B cell (primary cell): ENCODE data around the gene MAPRE3. TPM values are rescaled to one million over a fixed set of nuclear protein-coding genes. Genes with fewer than 3 reads are reported as not detected.
A peak's percentile ranks its signal among the peaks of the same experiment; 100 is the strongest.

ENCODE experiments used
- ATAC-seq: fragments of 200-7000 bp; cut with Tn5 transposase; one replicate; pipeline ENCODE4 v1.10.0; 2021; ENCODE audit warnings: low read depth, mild to moderate bottlenecking, moderate number of reproducible peaks, moderate library complexity
- CTCF ChIA-PET: fragments of 350-600 bp; sonication (Branson Sonifier 250); formaldehyde crosslinking; loops from one replicate; lab custom pipeline; 2021; ENCODE audit warnings: antibody characterized with exemption, inconsistent platforms; lab: Charles Lee
- POLR2A ChIA-PET: fragments of 350-600 bp; sonication (Branson Sonifier 250); formaldehyde crosslinking; loops from one replicate; lab custom pipeline; 2021; ENCODE audit warnings: antibody characterized with exemption; lab: Charles Lee
- DNase-seq: peaks from one replicate; pipeline ENCODE4 v3.0.0; 2013
- H2AFZ ChIP-seq: 2 replicates; pipeline ENCODE4 v1.6.1; 2012; ENCODE audit warnings: mild to moderate bottlenecking, low read depth, low read length; ENCODE audit not compliant: insufficient read depth, poor library complexity, severe bottlenecking
- H3K27ac ChIP-seq, 2 donors: 1 replicate in 1 of 2; 2 replicates in 1 of 2; pipeline ENCODE4 v1.5.1; 2012 to 2013; ENCODE audit warnings: low read length in 2 of 2, mild to moderate bottlenecking in 2 of 2, moderate library complexity in 1 of 2
- H3K27me3 ChIP-seq, 4 experiments: fragments of 200-600 bp in 1 of 4; sonication (generic) in 1 of 4; replicated peaks in 1 of 4; 1 replicate in 2 of 4; 2 replicates in 2 of 4; pipeline versions ENCODE4 v1.6.1 to v1.7.0; 2013 to 2016; ENCODE audit warnings: low read length in 3 of 4, mild to moderate bottlenecking in 2 of 4, mixed read lengths in 1 of 4, moderate library complexity in 1 of 4; ENCODE audit not compliant: insufficient read depth in 4 of 4, control insufficient read depth in 3 of 4; ENCODE audit errors: control extremely low read depth in 1 of 4
- H3K36me3 ChIP-seq, 2 experiments: replicated peaks in 1 of 2; 1 replicate in 1 of 2; 2 replicates in 1 of 2; pipeline versions ENCODE4 v1.6.1 to v1.7.1; 2013; ENCODE audit warnings: low read length in 1 of 2; ENCODE audit not compliant: insufficient read depth in 2 of 2, control insufficient read depth in 1 of 2; ENCODE audit errors: control extremely low read depth in 1 of 2, extremely low read depth in 1 of 2
- H3K4me1 ChIP-seq, 2 donors: fragments of 200-600 bp in 1 of 2; sonication (generic) in 1 of 2; 1 replicate in 1 of 2; 2 replicates in 1 of 2; pipeline versions ENCODE4 v1.5.1 to v1.6.1; 2013 to 2017; ENCODE audit warnings: low read length in 2 of 2; ENCODE audit not compliant: control insufficient read depth in 2 of 2, insufficient read depth in 2 of 2
- H3K4me2 ChIP-seq: replicated peaks from 2 replicates; pipeline ENCODE3; 2012; ENCODE audit warnings: mild to moderate bottlenecking, low read depth, low read length; ENCODE audit not compliant: poor library complexity, severe bottlenecking
- H3K4me3 ChIP-seq, 5 experiments: fragments of 200-600 bp in 1 of 5; sonication (generic) in 1 of 5; 1 replicate in 3 of 5; 2 replicates in 2 of 5; pipeline versions ENCODE4 v1.5.1 to v1.7.0; 2011 to 2016; ENCODE audit warnings: low read length in 4 of 5, mild to moderate bottlenecking in 4 of 5, low read depth in 2 of 5, control low read depth in 1 of 5, moderate library complexity in 1 of 5; ENCODE audit not compliant: insufficient read depth in 1 of 5; ENCODE audit errors: control extremely low read depth in 1 of 5, extremely low read depth in 1 of 5
- H3K79me2 ChIP-seq: fragments of 200-600 bp; sonication (generic); one replicate; pipeline ENCODE4 v1.6.0; 2016; ENCODE audit warnings: low read length; ENCODE audit not compliant: control insufficient read depth, insufficient read depth
- H3K9ac ChIP-seq: fragments of 200-600 bp; sonication (generic); 2 replicates; pipeline ENCODE4 v1.6.1; 2017; ENCODE audit warnings: mild to moderate bottlenecking, low read length, moderate library complexity
- H3K9me3 ChIP-seq, 3 donors: one replicate each; pipeline versions ENCODE4 v1.6.1 to v1.7.1; 2013; ENCODE audit warnings: low read length in 2 of 3; ENCODE audit not compliant: control insufficient read depth in 2 of 3, insufficient read depth in 1 of 3; ENCODE audit errors: control extremely low read depth in 1 of 3
- H4K20me1 ChIP-seq: 2 replicates; pipeline ENCODE4 v1.6.0; 2012; ENCODE audit warnings: mild to moderate bottlenecking, low read length; ENCODE audit not compliant: insufficient read depth, control insufficient read depth, poor library complexity, severe bottlenecking
- H3K27ac Mint-ChIP-seq: one replicate; pipeline ENCODE4 v1.8.0; 2021; ENCODE audit warnings: mixed read lengths
- H3K27me3 Mint-ChIP-seq: one replicate; pipeline ENCODE4 v1.8.0; 2021; ENCODE audit warnings: mixed read lengths
- H3K4me1 Mint-ChIP-seq: one replicate; pipeline ENCODE4 v1.8.0; 2021; ENCODE audit warnings: mixed read lengths
- H3K4me3 Mint-ChIP-seq: one replicate; pipeline ENCODE4 v1.8.0; 2021; ENCODE audit warnings: mixed read lengths
- H3K9me3 Mint-ChIP-seq: one replicate; pipeline ENCODE4 v1.8.0; 2022; ENCODE audit warnings: mixed read lengths; ENCODE audit not compliant: insufficient read depth
- EZH2 ChIP-seq: IDR thresholded peaks from 2 replicates; pipeline ENCODE4 v1.6.1; 2012; ENCODE audit warnings: borderline replicate concordance, low read depth, mild to moderate bottlenecking, moderate library complexity, low read length; ENCODE audit not compliant: insufficient read depth, poor library complexity, severe bottlenecking
- WGBS: methylation state at CpG from one replicate; pipeline ENCODE4 v1.1.5; 2013; ENCODE audit warnings: missing lambda C conversion rate; ENCODE audit not compliant: insufficient coverage; 5-methylcytosine and 5-hydroxymethylcytosine counted together
- intact Hi-C: fragments of 100-400 bp; cut with micrococcal nuclease; formaldehyde crosslinking; loops from one replicate; pipeline ENCODE4 v1.10.0; 2022
- polyA plus RNA-seq: library from polyadenylated mRNA; depleted of rRNA; stranded (reverse); fragments of >200 nt; gene quantifications from 2 replicates; pipeline ENCODE4 v1.2.3, GENCODE V29; 2012
- total RNA-seq, 2 donors: library from RNA; stranded (reverse); fragments of 120-200 nt in 1 of 2; gene quantifications; 1 replicate in 1 of 2; 2 replicates in 1 of 2; pipeline versions ENCODE4 v1.2.3 to v1.2.4, GENCODE V29; 2013 to 2022
- TF ChIP-seq, protein P1 (sequence below): fragments of 200-600 bp; IDR thresholded peaks from one replicate; pipeline ENCODE4 v1.8.0; 2022; ENCODE audit warnings: antibody characterized with exemption, mild to moderate bottlenecking

MAPRE3 gene
- total and polyA plus RNA-seq, 2 donors (not counting 1 experiment from before 2014, with no cell fraction given): 5.4 to 9.8 TPM

DNA sequence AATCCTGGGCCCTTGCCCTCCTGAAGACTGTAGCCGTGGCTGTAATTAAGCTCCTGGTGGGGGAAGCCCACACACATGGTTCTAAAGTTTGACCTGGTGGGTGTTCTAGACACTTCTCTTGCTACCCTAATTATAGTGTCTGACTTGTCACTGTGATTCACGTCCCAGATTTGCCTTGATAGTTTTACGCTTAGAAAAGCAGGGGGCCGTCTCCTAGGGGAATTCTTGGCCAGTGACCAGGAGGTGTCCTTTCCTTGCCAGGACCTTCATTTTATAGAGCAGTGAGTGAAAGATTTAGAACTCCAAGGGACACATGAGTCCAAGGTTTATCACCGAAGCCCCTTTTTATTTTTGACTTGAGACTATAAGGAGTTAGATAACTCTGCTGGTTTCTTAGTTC is 71.3 kb downstream of the MAPRE3 start:
- Histone ChIP-seq H4K20me1 (peaks cover 11% of the 10 kb centered on the region), H3K36me3 (peaks cover 1 to 45% of the 10 kb centered on the region in 2 experiments), H2AFZ (no peak overlapping the region), H3K4me2 (peak overlapping the region; percentile 66), H3K27me3 (no peaks in the 10 kb centered on the region), H3K9me3 (no peaks in the 10 kb centered on the region), H3K27ac (peak overlapping the region; percentile 83 to 92), H3K79me2 (no peaks in the 10 kb centered on the region), H3K4me1 (peaks cover 28 to 37% of the 10 kb centered on the region in 2 donors), H3K4me3 (peak overlapping the region in 3 of 5 experiments; percentile 10 to 51 (median 28)), H3K9ac (peak overlapping the region; percentile 16)
- ATAC-seq (peak; percentile 39), DNase-seq (no peak)
- H3K4me3 Mint-ChIP-seq: peak overlapping the region; percentile 75
- 12% methylated on average over 3 of the region's 5 CpGs for WGBS
- H3K4me1 Mint-ChIP-seq: peaks cover 29% of the 10 kb centered on the region
- ChIA-PET POLR2A (interaction anchor here (0.6 to 2.9 kb wide), 4 partner anchors 9 to 353 kb away, joined by 3 to 24 read pairs (median 3); partner anchors contain the start of gene AGBL5), CTCF (interaction anchor here (1.0 to 1.7 kb wide), 3 partner anchors 9 to 40 kb away, joined by 3 to 10 read pairs (median 4); partner anchors contain the start of gene AGBL5)
- no peak for TF ChIP-seq EZH2
- TF ChIP-seq, protein P1, sequence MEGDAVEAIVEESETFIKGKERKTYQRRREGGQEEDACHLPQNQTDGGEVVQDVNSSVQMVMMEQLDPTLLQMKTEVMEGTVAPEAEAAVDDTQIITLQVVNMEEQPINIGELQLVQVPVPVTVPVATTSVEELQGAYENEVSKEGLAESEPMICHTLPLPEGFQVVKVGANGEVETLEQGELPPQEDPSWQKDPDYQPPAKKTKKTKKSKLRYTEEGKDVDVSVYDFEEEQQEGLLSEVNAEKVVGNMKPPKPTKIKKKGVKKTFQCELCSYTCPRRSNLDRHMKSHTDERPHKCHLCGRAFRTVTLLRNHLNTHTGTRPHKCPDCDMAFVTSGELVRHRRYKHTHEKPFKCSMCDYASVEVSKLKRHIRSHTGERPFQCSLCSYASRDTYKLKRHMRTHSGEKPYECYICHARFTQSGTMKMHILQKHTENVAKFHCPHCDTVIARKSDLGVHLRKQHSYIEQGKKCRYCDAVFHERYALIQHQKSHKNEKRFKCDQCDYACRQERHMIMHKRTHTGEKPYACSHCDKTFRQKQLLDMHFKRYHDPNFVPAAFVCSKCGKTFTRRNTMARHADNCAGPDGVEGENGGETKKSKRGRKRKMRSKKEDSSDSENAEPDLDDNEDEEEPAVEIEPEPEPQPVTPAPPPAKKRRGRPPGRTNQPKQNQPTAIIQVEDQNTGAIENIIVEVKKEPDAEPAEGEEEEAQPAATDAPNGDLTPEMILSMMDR: no peak
- peak overlapping the region; percentile 97 for H3K27ac Mint-ChIP-seq
- intact Hi-C loops: loop anchor here (1.0 kb wide), 2 partner anchors 9 kb away; partner anchors contain the start of gene TMEM214
- H3K27me3 Mint-ChIP-seq: no peaks in the 10 kb centered on the region
- H3K9me3 Mint-ChIP-seq: no peaks in the 10 kb centered on the region

GRCh38 chr2:27042159-27042661 is 71.8 kb downstream of the MAPRE3 start:
- ATAC-seq: peak; percentile 99
- peak; percentile 93 for DNase-seq
- TF ChIP-seq, protein P1: no peak
- TF ChIP-seq EZH2: no peak
- peak overlapping the region; percentile 39 for H3K9ac ChIP-seq
- peaks cover 28 to 37% of the 10 kb centered on the region in 2 donors for H3K4me1 ChIP-seq
- H3K27me3 ChIP-seq: no peaks in the 10 kb centered on the region
- H3K36me3 ChIP-seq: peaks cover 0 to 41% of the 10 kb centered on the region in 2 experiments
- no peaks in the 10 kb centered on the region for H3K79me2 ChIP-seq
- no peaks in the 10 kb centered on the region for H3K9me3 ChIP-seq
- H3K9me3 Mint-ChIP-seq: no peaks in the 10 kb centered on the region
- CTCF ChIA-PET: interaction anchor here (1.7 kb wide), 1 partner anchor 9 kb away, joined by 10 read pairs; the partner anchor contains the start of gene AGBL5
- POLR2A ChIA-PET: interaction anchor here (0.6 to 2.9 kb wide), 4 partner anchors 9 to 353 kb away, joined by 3 to 24 read pairs (median 3); partner anchors contain the start of gene AGBL5
- H2AFZ ChIP-seq: no peak overlapping the region
- H3K4me2 ChIP-seq: peak overlapping the region; percentile 66
- intact Hi-C loops: loop anchor here (1.0 kb wide), 2 partner anchors 8 to 10 kb away; partner anchors contain the start of gene TMEM214
- peak overlapping the region; percentile 97 for H3K27ac Mint-ChIP-seq
- peak overlapping the region; percentile 83 to 92 for H3K27ac ChIP-seq
- peak overlapping the region; percentile 75 for H3K4me3 Mint-ChIP-seq
- H4K20me1 ChIP-seq: peaks cover 7% of the 10 kb centered on the region
- H3K4me3 ChIP-seq: peak overlapping the region in 3 of 5 experiments; percentile 13 to 51 (median 41)
- peaks cover 29% of the 10 kb centered on the region for H3K4me1 Mint-ChIP-seq
- H3K27me3 Mint-ChIP-seq: no peaks in the 10 kb centered on the region
- 54% methylated on average over 4 of the region's 10 CpGs for WGBS
